Endothelial cell of umbilical vein (primary cell): ENCODE results near the gene NUP62.

Experiments
- CTCF ChIP-seq, 2 donors: IDR thresholded peaks; 1 replicate in 1 of 2; 2 replicates in 1 of 2; pipeline ENCODE4 v1.5.1; 2011; ENCODE audit warnings: low read length in 2 of 2, mild to moderate bottlenecking in 2 of 2, moderate library complexity in 2 of 2, control low read depth in 1 of 2, inconsistent platforms in 1 of 2, low read depth in 1 of 2; ENCODE audit not compliant: insufficient read depth in 1 of 2; ENCODE audit errors: extremely low read depth in 1 of 2
- EZH2 ChIP-seq: IDR thresholded peaks from 2 replicates; pipeline ENCODE4 v1.6.1; 2012; ENCODE audit warnings: borderline replicate concordance, low read depth, mild to moderate bottlenecking, moderate library complexity, low read length, inconsistent platforms; ENCODE audit not compliant: severe bottlenecking
- JUN ChIP-seq: IDR thresholded peaks from 2 replicates; pipeline ENCODE4 v1.6.1; 2011; ENCODE audit warnings: borderline replicate concordance, low read depth; ENCODE audit not compliant: insufficient read length, insufficient read depth

GRCh38 chr19:49907745-49908446 lies 21.4 kb downstream of the NUP62 start:
- TF ChIP-seq CTCF (IDR thresholded peaks at IDR 0.05; ENCODE audit: extremely low read depth in 1 of 2, insufficient read depth in 1 of 2, low read depth in 1 of 2, low read length in 2 of 2) (no peak), JUN (no peak), EZH2 (no peak)
